Vagina (tissue), 2 donors: ENCODE data around the gene ETHE1. TPM values are rescaled to one million over a fixed set of nuclear protein-coding genes. Genes with fewer than 3 reads are reported as not detected.
"Not testable (repeated sequence)": the region's sequence is repeated elsewhere in the genome, so short reads cannot be mapped to it uniquely, and the experiment has no call there.

Experiments
- DNase-seq, 2 donors: peaks; one replicate each; pipeline ENCODE4 v3.0.0-alpha.2; 2017; ENCODE audit errors: extremely low spot score in 2 of 2
- H3K27ac ChIP-seq: fragments of 200-600 bp; sonication (generic); one replicate; pipeline ENCODE4 v1.5.1; 2019
- H3K27me3 ChIP-seq: fragments of 200-600 bp; sonication (generic); one replicate; pipeline ENCODE4 v1.5.1; 2019
- H3K36me3 ChIP-seq, 2 donors: fragments of 200-600 bp; sonication (generic); one replicate each; pipeline ENCODE4 v1.5.1; 2017 to 2019
- H3K4me1 ChIP-seq: fragments of 200-600 bp; sonication (generic); one replicate; pipeline ENCODE4 v1.5.1; 2019
- H3K4me3 ChIP-seq, 2 donors: fragments of 200-600 bp; sonication (generic); 1 replicate in 1 of 2; 2 replicates in 1 of 2; pipeline ENCODE4 v1.5.1; 2016 to 2019
- H3K9me3 ChIP-seq: fragments of 200-600 bp; sonication (generic); one replicate; pipeline ENCODE4 v1.5.1; 2019
- POLR2A ChIP-seq, 2 donors: fragments of 450-650 bp; IDR thresholded peaks; one replicate each; pipeline ENCODE4 v1.6.1; 2017; ENCODE audit warnings: antibody characterized with exemption in 2 of 2, mild to moderate bottlenecking in 2 of 2, moderate library complexity in 2 of 2
- POLR2AphosphoS5 ChIP-seq, 2 donors: sonication (generic); formaldehyde crosslinking; IDR thresholded peaks; one replicate each; pipeline ENCODE4 v1.9.0; 2017; ENCODE audit warnings: antibody characterized with exemption in 2 of 2, mild to moderate bottlenecking in 2 of 2, low read depth in 1 of 2; ENCODE audit not compliant: insufficient read depth in 1 of 2
- intact Hi-C: fragments of 100-400 bp; cut with DNase I; formaldehyde crosslinking; loops from one replicate; pipeline ENCODE4 v1.15.1; 2023
- total RNA-seq: library from RNA; depleted of rRNA; stranded (reverse); fragments of >200 nt; gene quantifications from one replicate; pipeline ENCODE4 v1.2.3, GENCODE V29; 2016
- TF ChIP-seq, protein P1 (sequence below), 3 experiments: fragments of 450-650 bp in 2 of 3; fragments of 200-600 bp in 1 of 3; sonication (generic) in 1 of 3; IDR thresholded peaks; one replicate each; pipeline ENCODE4 v1.5.1; 2017 to 2019; ENCODE audit warnings: antibody characterized with exemption in 3 of 3, mild to moderate bottlenecking in 2 of 3, moderate library complexity in 2 of 3

ETHE1 gene
- total RNA-seq, 1 donor from 2014 or later, result 74.4 TPM

DNA sequence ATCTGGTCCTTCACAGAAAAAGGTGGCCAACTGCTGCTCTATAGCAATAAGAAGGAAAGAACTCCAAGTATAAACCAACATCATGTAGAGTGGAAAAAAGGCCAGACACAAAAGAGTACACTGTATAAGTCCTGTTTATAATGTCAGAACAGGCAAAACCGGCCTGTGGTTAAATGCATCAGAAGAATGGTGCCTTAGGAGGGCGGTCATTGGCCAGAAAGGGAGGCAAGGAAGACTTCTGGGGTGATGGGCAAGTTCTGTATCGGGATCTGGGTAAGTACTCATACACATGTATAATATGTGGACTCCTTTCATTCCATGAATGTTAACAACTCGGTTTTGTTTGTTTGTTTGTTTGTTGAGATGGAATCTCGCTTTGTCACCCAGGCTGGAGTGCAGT, 4.1 kb downstream of the ETHE1 start:
- Histone ChIP-seq H3K4me3 (no peak overlapping the region), H3K27ac (no peak overlapping the region), H3K27me3 (no peaks in the 10 kb centered on the region), H3K4me1 (peaks cover 37% of the 10 kb centered on the region), H3K36me3 (peaks cover 0 to 5% of the 10 kb centered on the region in 2 donors), H3K9me3 (no peaks in the 10 kb centered on the region)
- no peak for DNase-seq
- TF ChIP-seq, protein P1, sequence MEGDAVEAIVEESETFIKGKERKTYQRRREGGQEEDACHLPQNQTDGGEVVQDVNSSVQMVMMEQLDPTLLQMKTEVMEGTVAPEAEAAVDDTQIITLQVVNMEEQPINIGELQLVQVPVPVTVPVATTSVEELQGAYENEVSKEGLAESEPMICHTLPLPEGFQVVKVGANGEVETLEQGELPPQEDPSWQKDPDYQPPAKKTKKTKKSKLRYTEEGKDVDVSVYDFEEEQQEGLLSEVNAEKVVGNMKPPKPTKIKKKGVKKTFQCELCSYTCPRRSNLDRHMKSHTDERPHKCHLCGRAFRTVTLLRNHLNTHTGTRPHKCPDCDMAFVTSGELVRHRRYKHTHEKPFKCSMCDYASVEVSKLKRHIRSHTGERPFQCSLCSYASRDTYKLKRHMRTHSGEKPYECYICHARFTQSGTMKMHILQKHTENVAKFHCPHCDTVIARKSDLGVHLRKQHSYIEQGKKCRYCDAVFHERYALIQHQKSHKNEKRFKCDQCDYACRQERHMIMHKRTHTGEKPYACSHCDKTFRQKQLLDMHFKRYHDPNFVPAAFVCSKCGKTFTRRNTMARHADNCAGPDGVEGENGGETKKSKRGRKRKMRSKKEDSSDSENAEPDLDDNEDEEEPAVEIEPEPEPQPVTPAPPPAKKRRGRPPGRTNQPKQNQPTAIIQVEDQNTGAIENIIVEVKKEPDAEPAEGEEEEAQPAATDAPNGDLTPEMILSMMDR (IDR thresholded peaks at IDR 0.05), result no peak
- TF ChIP-seq POLR2A (IDR thresholded peaks at IDR 0.05) (no peak), POLR2AphosphoS5 (IDR thresholded peaks at IDR 0.05; ENCODE audit: insufficient read depth in 1 of 2, low read depth in 1 of 2) (no peak)
- intact Hi-C loops, result no loop called here

DNA sequence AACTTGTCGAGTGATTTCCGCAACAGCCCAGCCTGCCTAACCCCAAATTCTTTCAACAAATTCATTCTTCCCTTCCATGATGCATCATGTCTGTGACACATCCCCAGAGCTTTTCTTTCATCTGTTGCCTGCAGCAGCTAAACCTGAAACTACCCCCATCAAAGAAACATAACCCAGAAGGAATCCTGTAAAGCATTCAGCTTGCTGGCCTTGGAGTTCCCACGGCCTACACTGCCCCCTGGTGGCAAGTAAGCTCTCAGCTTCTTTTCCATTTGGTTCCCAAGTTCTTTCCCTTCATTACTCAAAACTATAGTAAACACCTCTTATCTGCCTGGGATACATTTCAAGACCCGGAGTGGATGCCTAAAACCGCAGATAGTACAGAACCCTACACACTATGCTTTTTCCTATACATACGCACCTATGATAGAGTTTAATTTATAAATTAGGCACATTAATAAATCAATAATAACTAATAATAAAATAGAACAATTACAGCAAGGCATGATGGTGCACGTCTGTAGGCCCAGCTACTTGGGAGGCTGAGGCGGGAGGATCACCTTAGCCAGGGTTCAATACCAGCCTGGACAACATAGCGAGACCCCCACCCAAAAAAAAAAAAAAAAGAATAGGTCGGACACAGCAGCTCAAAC, 7.4 kb downstream of the ETHE1 start:
- no peak for DNase-seq
- Histone ChIP-seq H3K4me1 (peaks cover 11% of the 10 kb centered on the region), H3K36me3 (peaks cover 0 to 5% of the 10 kb centered on the region in 2 donors), H3K27ac (no peak overlapping the region), H3K9me3 (no peaks in the 10 kb centered on the region), H3K4me3 (no peak overlapping the region), H3K27me3 (no peaks in the 10 kb centered on the region)
- TF ChIP-seq POLR2AphosphoS5 (IDR thresholded peaks at IDR 0.05; ENCODE audit: insufficient read depth in 1 of 2, low read depth in 1 of 2) (peak in 1 of 2 donors; percentile 73), POLR2A (IDR thresholded peaks at IDR 0.05) (no peak)
- TF ChIP-seq, protein P1 (IDR thresholded peaks at IDR 0.05), result peak; percentile 90 to 93 (median 91)
- intact Hi-C loops, result loop anchor here (5.0 kb wide), 1 partner anchor 72 kb away; no protein-coding TSS in a partner anchor

DNA sequence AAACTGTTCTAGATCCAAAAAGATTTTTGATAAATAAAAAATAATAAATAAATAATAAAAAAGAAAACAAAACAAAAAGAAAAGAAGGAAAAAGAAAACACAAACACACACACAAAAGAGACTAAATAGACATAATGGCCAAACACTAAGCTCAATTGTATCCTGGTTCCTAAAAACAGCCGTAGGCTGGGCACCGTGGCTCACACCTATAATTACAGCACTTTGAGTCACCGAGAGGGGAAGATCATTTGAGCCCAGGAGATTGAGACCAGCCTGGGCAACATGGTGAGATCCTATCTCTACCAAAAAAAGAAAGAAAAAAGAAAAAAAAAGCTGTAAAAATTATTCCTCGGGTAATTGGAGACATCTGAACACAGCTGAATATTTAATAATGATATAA, 8.9 kb downstream of the ETHE1 start:
- Histone ChIP-seq H3K36me3 (peaks cover 0 to 5% of the 10 kb centered on the region in 2 donors), H3K4me1 (peaks cover 4% of the 10 kb centered on the region), H3K4me3 (no peak overlapping the region), H3K27ac (no peak overlapping the region), H3K9me3 (no peaks in the 10 kb centered on the region), H3K27me3 (no peaks in the 10 kb centered on the region)
- TF ChIP-seq, protein P1 (IDR thresholded peaks at IDR 0.05), result no peak
- TF ChIP-seq POLR2AphosphoS5 (IDR thresholded peaks at IDR 0.05; ENCODE audit: insufficient read depth in 1 of 2, low read depth in 1 of 2) (no peak), POLR2A (IDR thresholded peaks at IDR 0.05) (no peak)
- intact Hi-C loops, result loop anchor here (5.0 kb wide), 1 partner anchor 71 kb away; no protein-coding TSS in a partner anchor
- no peak for DNase-seq

DNA sequence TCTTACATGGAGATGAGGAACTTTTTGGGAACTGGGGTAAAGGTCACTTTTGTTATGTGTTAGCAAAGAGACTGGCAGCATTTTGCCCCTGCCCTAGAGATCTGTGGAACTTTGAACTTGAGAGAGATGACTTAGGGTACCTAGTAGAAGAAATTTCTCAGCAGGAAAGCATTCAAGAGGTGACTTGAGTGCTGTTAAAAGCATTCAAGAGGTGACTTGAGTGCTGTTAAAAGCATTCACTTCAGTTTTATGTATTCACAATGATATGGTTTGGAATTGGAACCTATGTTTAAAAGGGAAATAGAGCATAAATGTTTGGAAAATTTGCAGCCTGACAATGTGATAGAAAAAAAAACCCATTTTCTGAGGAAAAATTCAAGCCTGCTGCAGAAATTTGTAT, 14.6 kb downstream of the ETHE1 start:
- H3K27me3 ChIP-seq, DNase-seq, H3K4me1 ChIP-seq, H3K4me3 ChIP-seq, H3K9me3 ChIP-seq, H3K27ac ChIP-seq, intact Hi-C loops: not testable (repeated sequence)
- peaks cover 0 to 16% of the 10 kb centered on the region in 2 donors for H3K36me3 ChIP-seq

DNA sequence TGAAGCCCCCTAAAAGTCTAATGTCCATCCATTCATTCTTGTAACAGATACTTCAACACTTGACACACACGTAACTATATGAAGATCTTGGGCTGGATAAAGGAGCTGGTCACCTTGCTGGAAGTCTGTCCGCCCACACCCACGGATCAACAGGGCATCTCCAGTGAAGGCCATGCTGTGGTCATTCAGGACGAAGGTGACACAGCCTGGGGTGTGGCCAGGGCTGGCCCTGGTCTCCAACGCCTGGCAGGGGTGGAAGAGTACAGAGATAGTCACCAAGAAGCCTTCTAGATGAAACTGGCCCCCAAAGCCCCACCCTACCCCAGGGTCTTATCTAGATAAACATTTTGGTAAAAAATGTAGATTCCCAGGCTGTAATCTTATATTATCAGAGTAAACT, 15.7 kb downstream of the ETHE1 start:
- no peak for DNase-seq
- Histone ChIP-seq H3K4me3 (no peak overlapping the region), H3K36me3 (peaks cover 0 to 16% of the 10 kb centered on the region in 2 donors), H3K27me3 (no peaks in the 10 kb centered on the region), H3K4me1 (no peaks in the 10 kb centered on the region), H3K27ac (no peak overlapping the region), H3K9me3 (no peaks in the 10 kb centered on the region)
- intact Hi-C loops, result no loop called here
- TF ChIP-seq POLR2AphosphoS5 (IDR thresholded peaks at IDR 0.05; ENCODE audit: insufficient read depth in 1 of 2, low read depth in 1 of 2) (no peak), POLR2A (IDR thresholded peaks at IDR 0.05) (no peak)
- TF ChIP-seq, protein P1 (IDR thresholded peaks at IDR 0.05), result no peak
